Activated CD8-positive, alpha-beta memory T cell treated with anti-CD3 and anti-CD28 coated beads, Interleukin-2, amount 50 U/mL, for 1 hour (primary cell): ENCODE results near the gene EID2.
A peak's percentile ranks its signal among the peaks of the same experiment; 100 is the strongest.

Experiments
- DNase-seq: peaks from one replicate; pipeline ENCODE4 v3.0.0-alpha.2; 2020; ENCODE audit errors: extremely low read depth

Gene EID2

DNA sequence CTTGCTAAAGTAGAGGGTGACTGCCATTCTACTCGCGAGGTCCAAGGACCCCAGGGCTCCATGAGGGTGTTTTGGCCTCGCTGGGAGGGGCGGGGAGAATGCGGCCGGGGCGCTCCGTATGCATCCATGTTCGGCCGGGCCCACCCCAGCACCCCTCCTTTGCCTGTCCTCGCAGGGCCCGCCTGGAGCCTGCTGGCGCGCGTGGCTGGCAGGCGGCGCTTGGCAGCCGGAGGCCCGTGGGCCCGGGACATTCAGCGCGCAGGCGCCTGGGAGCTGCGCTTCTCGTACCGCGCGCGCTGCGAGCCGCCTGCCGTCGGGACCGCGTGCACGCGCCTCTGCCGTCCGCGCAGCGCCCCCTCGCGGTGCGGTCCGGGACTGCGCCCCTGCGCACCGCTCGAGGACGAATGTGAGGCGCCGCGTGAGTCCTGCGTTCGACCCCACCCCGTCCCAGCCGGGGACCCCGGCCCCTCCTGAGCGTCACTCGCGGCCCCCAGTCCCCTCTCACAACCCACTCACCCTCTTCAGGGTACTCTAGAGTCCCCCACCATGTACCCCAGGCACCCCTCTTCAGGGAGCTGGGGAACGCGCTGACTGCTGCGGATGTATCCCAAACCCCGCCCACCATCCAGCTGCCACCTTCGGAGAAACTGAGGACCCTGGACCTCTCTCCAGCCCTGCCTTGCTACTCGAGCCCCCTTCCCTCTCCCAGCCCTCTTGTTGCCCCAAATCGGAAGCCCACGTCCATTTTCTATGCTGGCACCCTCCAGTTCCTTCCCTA lies 37.1 kb downstream of the EID2 start:
- peak; percentile 13 for DNase-seq

DNA sequence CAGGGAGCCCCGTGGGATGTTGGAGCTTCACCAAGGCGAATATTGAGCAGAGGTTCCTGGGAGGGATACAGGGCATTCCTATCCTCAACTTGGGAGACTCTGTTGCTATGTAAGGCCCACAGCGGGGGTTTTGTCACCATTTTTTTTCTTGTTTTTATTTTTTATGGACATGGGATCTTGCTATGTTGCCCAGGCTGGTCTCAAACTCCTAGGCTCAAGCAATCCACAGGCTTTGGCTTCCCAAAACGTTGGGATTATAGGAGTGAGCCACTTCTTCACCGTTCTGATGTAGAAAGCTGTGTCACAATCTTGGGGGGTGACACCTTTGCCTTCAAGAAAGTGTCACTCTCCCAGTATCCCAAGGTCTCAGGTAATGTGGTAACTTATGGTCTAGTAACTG lies 38.6 kb downstream of the EID2 start:
- DNase-seq: no peak

DNA sequence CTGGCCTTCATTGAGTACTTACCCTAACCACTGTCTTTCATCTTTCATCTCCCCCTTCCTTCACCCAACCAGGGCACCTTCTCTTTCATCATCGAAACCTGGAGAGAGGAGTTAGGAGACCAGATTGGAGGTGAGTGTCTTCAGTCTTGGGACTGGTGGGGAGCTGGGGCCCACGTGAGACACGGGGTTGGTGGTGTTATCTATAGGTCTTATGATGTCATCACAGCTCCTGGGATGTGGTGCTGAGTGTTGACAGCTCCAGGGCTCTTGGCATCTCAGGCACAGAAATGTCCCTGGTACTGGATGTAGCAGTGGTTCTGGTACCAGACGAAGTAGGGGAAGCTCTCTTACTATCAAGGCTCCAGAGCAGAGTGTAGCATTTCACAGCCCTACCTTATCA lies 39.4 kb downstream of the EID2 start:
- no peak for DNase-seq

GRCh38 chr19:39499932-39500331 lies 40.0 kb downstream of the EID2 start:
- no peak for DNase-seq

DNA sequence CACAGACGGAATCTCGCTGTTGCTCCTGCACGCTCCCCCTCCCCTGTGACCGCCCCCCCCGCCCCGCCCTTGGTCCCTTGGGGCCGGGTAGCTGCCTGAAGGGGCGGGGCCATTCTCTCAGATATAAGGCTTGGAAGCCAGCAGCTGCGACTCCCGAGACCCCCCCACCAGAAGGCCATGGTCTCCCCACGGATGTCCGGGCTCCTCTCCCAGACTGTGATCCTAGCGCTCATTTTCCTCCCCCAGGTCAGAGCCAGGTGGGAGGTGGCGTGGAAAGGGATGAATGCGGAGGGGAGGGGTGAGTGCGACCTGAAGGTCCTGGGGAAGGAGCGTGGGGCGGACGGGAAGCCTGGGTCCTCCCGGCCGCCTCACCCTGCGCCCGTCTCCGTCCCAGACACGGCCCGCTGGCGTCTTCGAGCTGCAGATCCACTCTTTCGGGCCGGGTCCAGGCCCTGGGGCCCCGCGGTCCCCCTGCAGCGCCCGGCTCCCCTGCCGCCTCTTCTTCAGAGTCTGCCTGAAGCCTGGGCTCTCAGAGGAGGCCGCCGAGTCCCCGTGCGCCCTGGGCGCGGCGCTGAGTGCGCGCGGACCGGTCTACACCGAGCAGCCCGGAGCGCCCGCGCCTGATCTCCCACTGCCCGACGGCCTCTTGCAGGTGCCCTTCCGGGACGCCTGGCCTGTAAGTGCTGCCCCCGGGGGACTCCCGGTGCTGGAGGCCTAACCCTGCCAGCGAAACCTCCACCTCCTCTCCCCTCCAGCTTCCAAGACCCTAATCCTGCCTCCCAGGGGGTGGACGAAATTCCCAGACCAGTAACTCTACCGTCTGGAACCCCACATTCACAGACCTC lies 40.9 kb downstream of the EID2 start, which contains the start of gene DLL3:
TSS of gene DLL3 (plus strand) at position 150 of the 845 bp plus-strand sequence. CDS start at position 178, 28 bp downstream.
- DNase-seq: no peak

GRCh38 chr19:39497996-39498797 lies 41.8 kb downstream of the EID2 start:
- no peak for DNase-seq

DNA sequence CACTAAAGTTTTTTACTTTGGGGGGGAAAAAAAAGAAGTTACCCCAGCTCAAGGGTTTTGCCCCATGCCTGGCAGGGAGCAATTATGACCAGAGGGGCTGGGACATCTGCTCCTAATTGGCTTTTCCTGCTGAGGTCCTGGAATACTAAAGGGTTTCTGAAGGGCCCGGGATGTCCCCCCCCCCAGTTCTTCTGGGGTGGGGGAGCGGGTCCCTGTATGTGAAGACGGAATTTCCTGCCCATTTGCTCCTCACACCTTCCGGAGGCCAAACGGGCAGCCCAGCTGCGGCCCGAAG lies 42.3 kb downstream of the EID2 start:
- DNase-seq: no peak

DNA sequence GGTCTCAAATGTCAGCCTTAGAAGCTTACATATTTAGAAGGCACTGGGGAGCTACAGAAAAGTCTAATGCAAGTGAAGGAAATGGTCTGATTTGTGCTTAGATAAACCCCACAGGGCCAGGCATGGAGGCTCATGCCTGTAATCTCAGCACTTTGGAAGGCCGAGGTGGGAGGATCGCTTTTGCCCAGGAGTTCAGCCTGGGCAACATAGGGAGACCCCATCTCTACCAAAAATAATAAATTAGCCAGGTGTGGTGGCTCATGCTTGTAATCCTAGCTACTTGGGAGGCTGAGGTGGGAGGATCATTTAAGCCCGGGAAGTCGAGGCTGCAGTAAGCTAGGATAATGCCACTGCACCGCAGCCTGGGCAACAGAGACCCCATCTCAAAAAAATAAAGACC lies 43.9 kb downstream of the EID2 start:
- DNase-seq: no peak

DNA sequence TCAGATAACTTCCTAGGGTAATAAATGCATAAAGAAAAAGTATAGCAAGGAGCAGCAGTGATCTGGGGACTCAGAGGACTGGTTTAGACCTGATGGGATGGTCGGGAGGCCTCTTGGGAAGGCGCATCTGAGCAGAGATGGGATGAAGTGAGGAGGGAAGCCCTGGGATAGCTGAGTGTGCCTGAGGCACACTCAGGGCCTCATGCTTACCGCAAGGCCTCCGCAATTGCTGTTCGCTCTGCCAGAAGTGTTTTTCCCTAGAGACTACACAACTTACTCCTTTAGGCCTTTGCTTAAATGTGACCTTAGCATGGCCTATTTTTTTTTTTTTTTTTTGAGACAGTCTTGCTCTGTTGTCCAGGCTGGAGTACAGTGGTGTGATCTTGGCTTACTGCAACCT lies 45.3 kb downstream of the EID2 start:
- DNase-seq: no peak

- DNase-seq: no peak
These were observed 47.2 kb downstream of the EID2 start for GRCh38 chr19:39492788-39493187.

DNA sequence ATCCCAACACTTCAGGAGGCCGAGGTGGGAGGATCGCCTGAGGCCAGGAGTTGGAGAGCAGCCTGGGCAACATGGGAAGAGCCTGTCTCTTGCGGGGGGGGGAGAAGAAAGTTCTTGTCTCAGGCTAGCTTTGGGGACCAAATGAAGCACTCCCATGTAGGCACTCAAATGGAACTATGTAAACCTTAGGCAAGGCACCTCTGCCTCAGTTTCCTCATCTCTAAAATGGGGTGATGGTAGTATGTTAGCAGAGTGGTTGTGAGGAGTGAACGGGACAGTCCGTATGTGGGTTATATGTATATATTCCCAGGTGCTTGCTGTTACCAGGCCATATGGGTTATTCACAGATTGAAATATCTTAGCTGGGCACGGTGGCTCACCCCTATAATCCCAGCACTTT lies 47.7 kb downstream of the EID2 start:
- no peak for DNase-seq

DNA sequence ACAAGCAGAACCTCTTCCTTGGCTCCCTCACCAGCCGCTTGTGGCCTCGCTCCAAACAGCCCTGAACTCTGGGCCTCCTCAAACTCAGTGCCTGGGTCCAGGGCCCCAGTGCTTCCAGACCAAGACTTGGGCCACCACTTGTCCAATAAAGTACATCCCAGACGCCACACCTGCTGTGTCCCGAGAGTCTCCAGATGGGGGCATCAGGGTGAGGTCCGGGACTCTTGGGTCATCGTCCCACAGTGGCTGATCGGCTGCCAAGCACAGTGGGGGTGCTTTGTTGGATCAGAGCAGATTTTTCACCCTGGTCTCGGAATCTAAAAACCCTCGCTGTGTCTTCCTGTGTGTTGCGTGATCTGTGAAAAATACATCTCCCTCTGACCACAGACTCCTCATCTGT lies 50.2 kb downstream of the EID2 start:
- no peak for DNase-seq
